Panc1 (cell line): ENCODE data around the gene HTR3B. TPM values are rescaled to one million over a fixed set of nuclear protein-coding genes. Genes with fewer than 3 reads are reported as not detected.

ENCODE experiments used
- ATAC-seq: fragments of 200-7000 bp; cut with Tn5 transposase; 2 replicates; pipeline ENCODE4 v1.9.1; 2020; ENCODE audit warnings: mild to moderate bottlenecking, moderate library complexity
- BruUV-seq: library from RNA; stranded (reverse); fragments of 400-500 nt; replicated peaks from 2 replicates; lab custom pipeline; 2021; lab: Mats Ljungman, UMichigan
- CTCF ChIA-PET: fragments of 300-600 bp; sonication (Branson Sonifier 250); formaldehyde crosslinking; loops from one replicate; lab custom pipeline; 2022; ENCODE audit warnings: antibody characterized with exemption; lab: Charles Lee
- POLR2A ChIA-PET: fragments of 300-600 bp; sonication (Branson Sonifier 250); formaldehyde crosslinking; loops from one replicate; lab custom pipeline; 2022; ENCODE audit warnings: antibody characterized with exemption; lab: Charles Lee
- DNase-seq: peaks from one replicate; pipeline ENCODE4 v3.0.0-alpha.2; 2010; ENCODE audit warnings: low read depth, low spot score
- H3K27ac ChIP-seq: 2 replicates; pipeline ENCODE4 v1.5.1; 2011; ENCODE audit warnings: mild to moderate bottlenecking, low read length, inconsistent platforms
- H3K27me3 ChIP-seq: fragments of 200-500 bp; sonication (Bioruptor generic); 2 replicates; pipeline ENCODE4 v1.6.0; 2014; ENCODE audit warnings: low read length, inconsistent platforms; ENCODE audit not compliant: control insufficient read depth, insufficient read depth
- H3K36me3 ChIP-seq: fragments of 200-500 bp; sonication (Bioruptor generic); 2 replicates; pipeline ENCODE4 v1.5.1; 2014; ENCODE audit warnings: inconsistent platforms, mild to moderate bottlenecking, low read length, moderate library complexity; ENCODE audit not compliant: control insufficient read depth, insufficient read depth
- H3K4me1 ChIP-seq: 2 replicates; pipeline ENCODE4 v1.5.1; 2011; ENCODE audit warnings: inconsistent platforms, mild to moderate bottlenecking, low read length, moderate library complexity; ENCODE audit not compliant: control insufficient read depth, insufficient read depth
- H3K4me3 ChIP-seq, 2 experiments: 2 replicates each; pipeline ENCODE4 v1.5.1; 2011 to 2012; ENCODE audit warnings: low read depth in 2 of 2, low read length in 2 of 2, mild to moderate bottlenecking in 2 of 2, inconsistent platforms in 1 of 2, moderate library complexity in 1 of 2
- H3K9me3 ChIP-seq: fragments of 200-500 bp; sonication (Bioruptor generic); 2 replicates; pipeline ENCODE4 v1.5.1; 2014; ENCODE audit warnings: low read depth, mild to moderate bottlenecking, inconsistent platforms, low read length, moderate library complexity; ENCODE audit not compliant: control insufficient read depth, insufficient read depth
- POLR2AphosphoS5 ChIP-seq: IDR thresholded peaks from 2 replicates; pipeline ENCODE4 v1.6.1; 2012; ENCODE audit warnings: mild to moderate bottlenecking, low read depth, low read length, moderate library complexity
- SIN3A ChIP-seq: IDR thresholded peaks from 2 replicates; pipeline ENCODE4 v1.6.1; 2012; ENCODE audit warnings: low read depth, mild to moderate bottlenecking, low read length, moderate library complexity, borderline replicate concordance; ENCODE audit not compliant: insufficient read depth
- TCF7L2 ChIP-seq: IDR thresholded peaks from 2 replicates; pipeline ENCODE4 v1.6.1; 2011; ENCODE audit warnings: mild to moderate bottlenecking, low read depth, low read length, inconsistent platforms
- in situ Hi-C: cut with HindIII; loops from 2 replicates; pipeline ENCODE4 v1.10.0; 2016; ENCODE audit warnings: low sequenced_read_pairs, low pct_unique_long_range_greater_than_20kb
- intact Hi-C: fragments of 100-400 bp; cut with micrococcal nuclease; formaldehyde crosslinking; loops from one replicate; pipeline ENCODE4 v1.10.0; 2022; ENCODE audit not compliant: unreplicated experiment
- total RNA-seq: library from RNA; stranded (reverse); gene quantifications from one replicate; pipeline ENCODE4 v1.2.1, GENCODE V29; 2021; ENCODE audit not compliant: unreplicated experiment
- TF ChIP-seq, protein P1 (sequence below), 2 experiments: IDR thresholded peaks; 2 replicates each; pipeline ENCODE4 v1.6.1; 2011 to 2012; ENCODE audit warnings: low read depth in 2 of 2, control low read depth in 1 of 2, low read length in 1 of 2, mild to moderate bottlenecking in 1 of 2, moderate library complexity in 1 of 2; ENCODE audit not compliant: insufficient read depth in 1 of 2
- TF ChIP-seq, protein P2 (sequence below): fragments of 450-650 bp; IDR thresholded peaks from 2 replicates; pipeline ENCODE4 v1.5.1; 2017; ENCODE audit warnings: mild to moderate bottlenecking

Gene HTR3B
- total RNA-seq, 1 experiment from 2014 or later = not detected

DNA sequence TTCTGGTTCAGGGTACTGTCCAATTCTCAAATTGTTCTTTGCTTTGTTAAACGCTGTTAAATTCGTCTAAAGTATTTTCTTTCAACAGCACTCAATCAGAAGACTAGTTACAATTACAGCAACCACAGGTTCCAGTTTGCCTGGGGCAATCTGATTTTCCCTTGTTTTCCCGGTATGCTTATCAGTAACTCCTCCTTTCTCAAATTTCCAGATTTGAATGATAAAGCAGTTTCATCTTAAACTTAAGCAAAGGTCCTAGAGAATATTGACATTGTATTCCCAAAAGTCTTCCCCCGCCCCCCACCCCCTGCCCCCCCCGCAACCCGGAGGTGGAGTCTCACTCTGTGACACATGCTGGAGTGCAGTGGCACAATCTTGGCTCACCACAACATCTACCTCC is 18.7 kb upstream of the HTR3B start:
- ATAC-seq (no peak), DNase-seq (no peak)
- POLR2A ChIA-PET = no interaction called here
- CTCF ChIA-PET = interaction anchor here (0.5 kb wide), 1 partner anchor 1553 kb away, joined by 5 read pairs; no protein-coding TSS in a partner anchor
- no peaks in the 10 kb centered on the region for H3K9me3 ChIP-seq
- H3K36me3 ChIP-seq = no peaks in the 10 kb centered on the region
- no peaks in the 10 kb centered on the region for H3K4me1 ChIP-seq
- no peaks in the 10 kb centered on the region for H3K27me3 ChIP-seq
- intact Hi-C loops (no loop called here), in situ Hi-C loops (no loop called here)
- no peak for TF ChIP-seq TCF7L2
- TF ChIP-seq, protein P1, sequence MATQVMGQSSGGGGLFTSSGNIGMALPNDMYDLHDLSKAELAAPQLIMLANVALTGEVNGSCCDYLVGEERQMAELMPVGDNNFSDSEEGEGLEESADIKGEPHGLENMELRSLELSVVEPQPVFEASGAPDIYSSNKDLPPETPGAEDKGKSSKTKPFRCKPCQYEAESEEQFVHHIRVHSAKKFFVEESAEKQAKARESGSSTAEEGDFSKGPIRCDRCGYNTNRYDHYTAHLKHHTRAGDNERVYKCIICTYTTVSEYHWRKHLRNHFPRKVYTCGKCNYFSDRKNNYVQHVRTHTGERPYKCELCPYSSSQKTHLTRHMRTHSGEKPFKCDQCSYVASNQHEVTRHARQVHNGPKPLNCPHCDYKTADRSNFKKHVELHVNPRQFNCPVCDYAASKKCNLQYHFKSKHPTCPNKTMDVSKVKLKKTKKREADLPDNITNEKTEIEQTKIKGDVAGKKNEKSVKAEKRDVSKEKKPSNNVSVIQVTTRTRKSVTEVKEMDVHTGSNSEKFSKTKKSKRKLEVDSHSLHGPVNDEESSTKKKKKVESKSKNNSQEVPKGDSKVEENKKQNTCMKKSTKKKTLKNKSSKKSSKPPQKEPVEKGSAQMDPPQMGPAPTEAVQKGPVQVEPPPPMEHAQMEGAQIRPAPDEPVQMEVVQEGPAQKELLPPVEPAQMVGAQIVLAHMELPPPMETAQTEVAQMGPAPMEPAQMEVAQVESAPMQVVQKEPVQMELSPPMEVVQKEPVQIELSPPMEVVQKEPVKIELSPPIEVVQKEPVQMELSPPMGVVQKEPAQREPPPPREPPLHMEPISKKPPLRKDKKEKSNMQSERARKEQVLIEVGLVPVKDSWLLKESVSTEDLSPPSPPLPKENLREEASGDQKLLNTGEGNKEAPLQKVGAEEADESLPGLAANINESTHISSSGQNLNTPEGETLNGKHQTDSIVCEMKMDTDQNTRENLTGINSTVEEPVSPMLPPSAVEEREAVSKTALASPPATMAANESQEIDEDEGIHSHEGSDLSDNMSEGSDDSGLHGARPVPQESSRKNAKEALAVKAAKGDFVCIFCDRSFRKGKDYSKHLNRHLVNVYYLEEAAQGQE (IDR thresholded peaks at IDR 0.05; ENCODE audit: insufficient read depth in 1 of 2, low read depth in 2 of 2, low read length in 1 of 2) = no peak
- TF ChIP-seq, protein P2, sequence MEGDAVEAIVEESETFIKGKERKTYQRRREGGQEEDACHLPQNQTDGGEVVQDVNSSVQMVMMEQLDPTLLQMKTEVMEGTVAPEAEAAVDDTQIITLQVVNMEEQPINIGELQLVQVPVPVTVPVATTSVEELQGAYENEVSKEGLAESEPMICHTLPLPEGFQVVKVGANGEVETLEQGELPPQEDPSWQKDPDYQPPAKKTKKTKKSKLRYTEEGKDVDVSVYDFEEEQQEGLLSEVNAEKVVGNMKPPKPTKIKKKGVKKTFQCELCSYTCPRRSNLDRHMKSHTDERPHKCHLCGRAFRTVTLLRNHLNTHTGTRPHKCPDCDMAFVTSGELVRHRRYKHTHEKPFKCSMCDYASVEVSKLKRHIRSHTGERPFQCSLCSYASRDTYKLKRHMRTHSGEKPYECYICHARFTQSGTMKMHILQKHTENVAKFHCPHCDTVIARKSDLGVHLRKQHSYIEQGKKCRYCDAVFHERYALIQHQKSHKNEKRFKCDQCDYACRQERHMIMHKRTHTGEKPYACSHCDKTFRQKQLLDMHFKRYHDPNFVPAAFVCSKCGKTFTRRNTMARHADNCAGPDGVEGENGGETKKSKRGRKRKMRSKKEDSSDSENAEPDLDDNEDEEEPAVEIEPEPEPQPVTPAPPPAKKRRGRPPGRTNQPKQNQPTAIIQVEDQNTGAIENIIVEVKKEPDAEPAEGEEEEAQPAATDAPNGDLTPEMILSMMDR = no peak
- H3K27ac ChIP-seq = no peak overlapping the region
- BruUV-seq = no TSS peak
- no peak overlapping the region for H3K4me3 ChIP-seq

DNA sequence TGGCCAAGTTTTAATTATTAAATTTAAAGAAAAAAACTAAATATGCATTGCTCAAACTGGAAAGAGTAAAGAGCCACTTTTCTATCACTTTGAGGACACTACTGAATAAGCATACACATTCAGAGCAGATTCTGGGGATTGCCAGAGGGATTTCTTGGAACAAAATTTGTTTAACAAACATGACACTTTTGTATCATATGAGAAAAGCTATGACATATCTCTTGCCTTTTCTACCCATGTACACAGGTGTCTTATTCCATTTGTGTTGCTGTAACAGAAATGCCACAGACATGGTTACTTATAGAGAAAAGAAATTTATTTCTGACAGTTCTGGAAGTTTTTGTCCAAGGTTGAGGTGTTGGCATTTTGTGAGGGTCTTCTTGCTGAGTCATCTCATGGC is 15.7 kb upstream of the HTR3B start:
- ChIA-PET CTCF (no interaction called here), POLR2A (no interaction called here)
- in situ Hi-C loops = no loop called here

More for the DNA sequence above, 15.7 kb upstream of the HTR3B start:
- intact Hi-C loops = no loop called here
- Histone ChIP-seq H3K4me1 (no peaks in the 10 kb centered on the region), H3K9me3 (no peaks in the 10 kb centered on the region), H3K27ac (no peak overlapping the region), H3K4me3 (no peak overlapping the region), H3K27me3 (no peaks in the 10 kb centered on the region), H3K36me3 (no peaks in the 10 kb centered on the region)
- DNase-seq (no peak), ATAC-seq (no peak)
- TF ChIP-seq POLR2AphosphoS5 (no peak), SIN3A (no peak), TCF7L2 (no peak)
- TF ChIP-seq, protein P2 = no peak
- TF ChIP-seq, protein P1 (IDR thresholded peaks at IDR 0.05; ENCODE audit: insufficient read depth in 1 of 2, low read depth in 2 of 2, low read length in 1 of 2) = no peak
- no TSS peak for BruUV-seq
